Neutrophil (primary cell): ENCODE data around the gene NOP58.
"Not testable (repeated sequence)": the region's sequence is repeated elsewhere in the genome, so short reads cannot be mapped to it uniquely, and the experiment has no call there.

Experiments used
- H3K27ac ChIP-seq: fragments of 200-600 bp; sonication (generic); 2 replicates; pipeline ENCODE4 v1.5.1; 2016; ENCODE audit warnings: mild to moderate bottlenecking, moderate library complexity
- H3K27me3 ChIP-seq: fragments of 200-600 bp; sonication (generic); 2 replicates; pipeline ENCODE4 v1.6.0; 2016; ENCODE audit warnings: mild to moderate bottlenecking
- H3K36me3 ChIP-seq: fragments of 200-600 bp; sonication (generic); 2 replicates; pipeline ENCODE4 v1.5.1; 2017
- H3K4me1 ChIP-seq, 2 experiments: fragments of 200-600 bp in 1 of 2; sonication (generic) in 1 of 2; 1 replicate in 1 of 2; 2 replicates in 1 of 2; pipeline versions ENCODE4 v1.5.1 to v1.6.1; 2013 to 2016; ENCODE audit warnings: low read depth in 1 of 2, low read length in 1 of 2, mild to moderate bottlenecking in 1 of 2, moderate library complexity in 1 of 2; ENCODE audit not compliant: control insufficient read depth in 1 of 2, insufficient read depth in 1 of 2
- H3K4me3 ChIP-seq, 2 experiments: fragments of 200-600 bp in 1 of 2; sonication (generic) in 1 of 2; 1 replicate in 1 of 2; 2 replicates in 1 of 2; pipeline ENCODE4 v1.5.1; 2013 to 2016; ENCODE audit warnings: low read depth in 1 of 2, low read length in 1 of 2, mild to moderate bottlenecking in 1 of 2, moderate library complexity in 1 of 2
- H3K9me3 ChIP-seq: fragments of 200-600 bp; sonication (generic); 2 replicates; pipeline ENCODE4 v1.5.1; 2016
- TF ChIP-seq, protein P1 (sequence below): fragments of 200-600 bp; sonication (generic); IDR thresholded peaks from 2 replicates; pipeline ENCODE4 v1.5.1; 2016; ENCODE audit warnings: antibody characterized with exemption

Gene NOP58

DNA sequence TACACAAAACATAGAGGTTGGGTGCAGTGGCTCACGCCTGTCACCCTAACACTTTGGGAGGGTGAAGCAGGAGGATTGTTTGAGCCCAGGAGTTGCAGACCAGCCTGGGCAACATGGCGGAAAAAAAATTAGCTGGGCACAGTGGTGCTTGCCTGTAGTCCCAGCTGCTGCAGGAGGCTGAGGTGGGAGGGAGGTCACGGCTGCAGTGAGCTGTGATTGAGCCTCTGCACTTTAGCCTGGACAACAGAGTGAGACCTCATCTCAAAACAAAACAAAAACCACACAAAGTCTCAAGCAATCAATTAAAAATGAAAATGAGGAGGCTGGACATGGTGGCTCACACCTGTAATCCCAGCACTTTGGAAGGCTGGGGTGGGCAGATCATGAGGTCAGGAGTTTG, 4.9 kb downstream of the NOP58 start:
- H3K27me3 ChIP-seq, result no peaks in the 10 kb centered on the region
- no peaks in the 10 kb centered on the region for H3K9me3 ChIP-seq
- H3K4me3 ChIP-seq, result no peak overlapping the region
- H3K27ac ChIP-seq, result no peak overlapping the region
- TF ChIP-seq, protein P1, sequence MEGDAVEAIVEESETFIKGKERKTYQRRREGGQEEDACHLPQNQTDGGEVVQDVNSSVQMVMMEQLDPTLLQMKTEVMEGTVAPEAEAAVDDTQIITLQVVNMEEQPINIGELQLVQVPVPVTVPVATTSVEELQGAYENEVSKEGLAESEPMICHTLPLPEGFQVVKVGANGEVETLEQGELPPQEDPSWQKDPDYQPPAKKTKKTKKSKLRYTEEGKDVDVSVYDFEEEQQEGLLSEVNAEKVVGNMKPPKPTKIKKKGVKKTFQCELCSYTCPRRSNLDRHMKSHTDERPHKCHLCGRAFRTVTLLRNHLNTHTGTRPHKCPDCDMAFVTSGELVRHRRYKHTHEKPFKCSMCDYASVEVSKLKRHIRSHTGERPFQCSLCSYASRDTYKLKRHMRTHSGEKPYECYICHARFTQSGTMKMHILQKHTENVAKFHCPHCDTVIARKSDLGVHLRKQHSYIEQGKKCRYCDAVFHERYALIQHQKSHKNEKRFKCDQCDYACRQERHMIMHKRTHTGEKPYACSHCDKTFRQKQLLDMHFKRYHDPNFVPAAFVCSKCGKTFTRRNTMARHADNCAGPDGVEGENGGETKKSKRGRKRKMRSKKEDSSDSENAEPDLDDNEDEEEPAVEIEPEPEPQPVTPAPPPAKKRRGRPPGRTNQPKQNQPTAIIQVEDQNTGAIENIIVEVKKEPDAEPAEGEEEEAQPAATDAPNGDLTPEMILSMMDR, result no peak
- peaks cover 20 to 21% of the 10 kb centered on the region in 2 experiments for H3K4me1 ChIP-seq
- H3K36me3 ChIP-seq, result no peaks in the 10 kb centered on the region

DNA sequence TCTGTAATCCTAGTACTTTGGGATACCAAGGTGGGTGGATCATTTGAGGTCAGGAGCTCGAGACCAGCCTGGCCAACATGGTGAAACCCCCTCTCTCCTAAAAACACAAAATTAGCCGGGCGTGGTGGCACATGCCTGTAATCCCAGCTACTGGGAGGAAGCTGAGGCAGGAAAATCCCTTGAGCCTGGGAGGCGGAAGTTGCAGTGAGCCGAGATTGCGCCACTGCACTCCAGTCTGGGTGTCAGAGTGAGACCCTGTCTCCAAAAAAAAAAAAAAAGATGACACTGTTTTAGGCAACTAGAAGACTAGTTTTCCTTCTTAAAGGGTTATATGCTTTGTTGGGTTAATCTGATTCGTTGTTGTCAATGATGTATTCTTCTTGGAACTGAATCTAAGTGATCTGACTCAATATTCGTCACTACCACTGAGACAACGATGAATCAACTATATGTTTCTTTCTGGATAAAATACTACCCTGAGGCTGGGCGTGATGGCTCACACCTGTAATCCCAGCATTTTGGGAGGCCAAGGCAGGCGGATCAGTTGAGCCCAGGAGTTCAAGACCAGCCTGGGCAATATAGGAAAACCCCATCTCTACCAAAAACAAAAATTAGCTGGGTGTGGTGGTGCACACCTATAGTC, 10.6 kb downstream of the NOP58 start:
- H3K4me1 ChIP-seq, H3K36me3 ChIP-seq, H3K9me3 ChIP-seq, H3K27ac ChIP-seq, H3K27me3 ChIP-seq, H3K4me3 ChIP-seq: not testable (repeated sequence)

DNA sequence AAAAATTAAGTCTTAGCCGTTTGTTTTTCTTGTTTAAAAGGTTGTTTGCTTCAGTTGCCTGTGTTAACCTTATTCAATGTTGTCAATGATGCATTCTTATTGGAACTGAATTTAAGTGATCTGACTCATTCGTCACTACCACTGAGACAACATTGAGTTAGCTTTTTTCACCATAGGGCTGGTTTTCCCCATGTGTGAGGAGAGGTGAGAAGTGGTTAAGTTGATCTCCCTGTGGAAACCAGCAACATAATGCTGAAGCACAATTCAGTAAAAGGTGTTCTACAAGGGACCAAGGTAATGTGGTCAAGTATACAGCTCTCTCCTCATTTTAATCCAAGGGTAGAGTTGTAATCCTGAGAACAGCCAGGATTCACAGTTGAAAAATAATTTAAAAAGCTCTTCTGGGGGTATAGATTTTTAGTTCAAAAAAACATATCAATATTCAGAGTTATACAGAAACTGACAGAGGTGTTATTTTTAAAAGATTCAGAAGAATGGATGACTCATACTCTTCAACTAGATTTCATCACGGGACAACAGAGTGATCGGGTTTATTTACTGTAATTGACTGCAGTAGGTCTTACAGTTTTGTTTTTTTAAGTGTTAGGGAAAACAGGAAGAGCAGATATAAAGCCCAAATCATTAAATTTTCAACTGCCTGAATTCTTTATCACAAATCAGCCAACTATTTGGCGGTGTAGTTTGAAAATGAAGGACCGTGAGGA, 12.6 kb downstream of the NOP58 start:
- peaks cover 11% of the 10 kb centered on the region for H3K36me3 ChIP-seq
- no peak overlapping the region for H3K27ac ChIP-seq
- no peak overlapping the region for H3K4me3 ChIP-seq
- H3K27me3 ChIP-seq, result no peaks in the 10 kb centered on the region
- no peaks in the 10 kb centered on the region for H3K9me3 ChIP-seq
- no peaks in the 10 kb centered on the region for H3K4me1 ChIP-seq
- TF ChIP-seq, protein P1, result no peak

DNA sequence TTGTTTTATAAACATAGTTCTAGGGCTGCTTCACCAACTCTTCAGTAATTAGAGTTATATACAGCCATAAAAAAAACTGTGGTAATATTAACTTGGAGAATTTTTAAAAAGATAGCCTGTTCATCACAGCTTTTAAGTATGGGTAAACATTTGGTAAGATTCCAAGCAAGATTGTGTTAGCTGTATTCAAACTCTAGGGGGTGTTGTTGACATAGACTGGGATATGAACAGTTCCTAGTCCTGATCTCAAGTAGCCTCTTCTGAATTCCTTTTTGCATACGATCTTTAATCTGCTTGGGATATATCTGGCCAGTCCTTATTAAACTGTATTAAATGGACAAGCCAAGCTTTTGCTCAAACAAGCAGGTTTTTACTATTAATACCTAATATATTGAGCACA, 13.4 kb downstream of the NOP58 start:
- TF ChIP-seq, protein P1, result no peak
- Histone ChIP-seq H3K4me3 (no peak overlapping the region), H3K27ac (no peak overlapping the region), H3K36me3 (peaks cover 16% of the 10 kb centered on the region), H3K9me3 (no peaks in the 10 kb centered on the region), H3K27me3 (no peaks in the 10 kb centered on the region), H3K4me1 (no peaks in the 10 kb centered on the region)

DNA sequence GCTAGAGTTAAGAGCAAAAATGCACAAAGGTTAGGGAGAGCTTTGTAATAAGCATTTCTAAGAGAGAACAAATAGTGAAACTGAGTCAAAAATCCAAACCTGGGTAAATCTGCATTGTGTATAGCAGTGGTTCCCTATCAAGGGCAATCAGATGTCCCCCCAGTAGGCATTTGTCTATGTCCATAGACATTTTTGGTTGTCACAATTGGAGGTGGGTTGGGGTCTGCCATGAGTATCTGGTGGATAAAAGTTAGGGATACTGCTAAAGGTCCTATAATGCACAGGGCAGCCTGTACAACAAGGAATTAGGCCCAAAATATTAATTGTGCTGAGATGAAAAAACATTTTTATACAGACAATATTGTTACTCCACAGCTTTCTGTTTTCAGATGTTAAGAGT, 21.0 kb downstream of the NOP58 start:
- H3K36me3 ChIP-seq, result peaks cover 64% of the 10 kb centered on the region
- H3K4me3 ChIP-seq, result no peak overlapping the region
- no peaks in the 10 kb centered on the region for H3K4me1 ChIP-seq
- TF ChIP-seq, protein P1, result no peak
- H3K9me3 ChIP-seq, result no peaks in the 10 kb centered on the region
- no peaks in the 10 kb centered on the region for H3K27me3 ChIP-seq
- H3K27ac ChIP-seq, result no peak overlapping the region
